Subcutaneous adipose tissue (tissue), 4 donors: ENCODE measurements around the gene RB1. TPM values are rescaled to one million over a fixed set of nuclear protein-coding genes. Genes with fewer than 3 reads are reported as not detected.

Experiments used
- CTCF ChIP-seq: fragments of 450-650 bp; IDR thresholded peaks from one replicate; pipeline ENCODE4 v1.5.1; 2016; ENCODE audit warnings: low read depth, mild to moderate bottlenecking, control low read depth, antibody characterized with exemption, moderate library complexity
- total RNA-seq, 4 donors: library from RNA; depleted of rRNA; stranded (reverse); fragments of >200 nt; gene quantifications; one replicate each; pipeline ENCODE4 v1.1.0, GENCODE V29; 2016

RB1 gene
- total RNA-seq, 4 donors from 2014 or later: 35.0 to 85.6 (median 45.6) TPM

GRCh38 chr13:48297131-48297786 is 6.3 kb upstream of the RB1 start:
- no peak for TF ChIP-seq CTCF

GRCh38 chr13:48299591-48299990 is 4.0 kb upstream of the RB1 start:
- no peak for TF ChIP-seq CTCF

GRCh38 chr13:48302871-48303358 is 636 bp upstream of the RB1 start:
- TF ChIP-seq CTCF: no peak

- no peak for TF ChIP-seq CTCF
Measured at GRCh38 chr13:48304143-48304876, 759 bp downstream of the RB1 start.

- no peak for TF ChIP-seq CTCF
Measured at GRCh38 chr13:48311223-48311622, 7.7 kb downstream of the RB1 start.

GRCh38 chr13:48315969-48316650 is 12.6 kb downstream of the RB1 start:
- no peak for TF ChIP-seq CTCF
